H1 (cell line): Measurements from ENCODE around the gene INPP5A. TPM values are rescaled to one million over a fixed set of nuclear protein-coding genes. Genes with fewer than 3 reads are reported as not detected.

Experiments used
- EP300 ChIP-seq, 2 experiments: IDR thresholded peaks; 1 replicate in 1 of 2; 2 replicates in 1 of 2; pipeline ENCODE4 v1.6.1; 2011 to 2012; ENCODE audit warnings: low read depth in 2 of 2, low read length in 2 of 2, mild to moderate bottlenecking in 2 of 2, borderline replicate concordance in 1 of 2, inconsistent platforms in 1 of 2, moderate library complexity in 1 of 2
- SP4 ChIP-seq: IDR thresholded peaks from 2 replicates; pipeline ENCODE4 v1.6.1; 2012; ENCODE audit warnings: low read length, inconsistent platforms
- polyA plus RNA-seq, 7 experiments: library from polyadenylated mRNA; depleted of rRNA in 3 of 7; stranded (reverse) in 5 of 7; unstranded in 2 of 7; fragments of >200 nt in 5 of 7; fragments of 200-250 nt in 2 of 7; gene quantifications; 1 replicate in 5 of 7; 2 replicates in 1 of 7; 4 replicates in 1 of 7; pipeline versions ENCODE4 v1.2.1 to v1.2.3, GENCODE V29; 2011 to 2013; ENCODE audit warnings: missing spikeins in 2 of 7, mixed read lengths in 2 of 7
- total RNA-seq: library from RNA; stranded (reverse); fragmentation: NEBNext Ultra II Directional; extraction: Animal tissue kit (Norgen Biotek cat#: 25700); gene quantifications from 2 replicates; pipeline ENCODE4 v1.2.1, GENCODE V29; 2021

INPP5A gene
- total and polyA plus RNA-seq, 2 of the 8 experiments (the other 6 are each of a cell fraction or from before 2014, with no cell fraction given): 19.7 to 27.5 TPM

DNA sequence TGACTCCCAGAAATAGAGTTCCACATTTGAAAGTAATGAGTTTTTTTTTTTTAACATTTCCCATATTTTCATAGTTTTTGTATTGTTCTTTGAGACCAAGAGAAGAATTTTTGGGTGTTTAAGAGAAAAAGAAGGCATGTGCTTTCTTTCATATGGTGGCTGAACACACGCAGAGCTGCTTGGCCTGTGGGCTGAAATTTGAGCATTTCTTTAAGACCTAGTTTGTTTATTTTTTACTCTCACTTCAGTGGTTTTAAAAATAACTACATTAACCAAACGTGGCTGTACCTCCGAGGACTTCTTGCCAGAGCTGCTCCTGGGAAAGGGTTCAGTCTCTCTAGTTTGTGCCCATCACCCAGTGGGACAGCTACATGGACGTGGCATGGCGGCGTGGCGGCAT, 58.3 kb downstream of the INPP5A start (continued):
- no peak for TF ChIP-seq EP300 (IDR thresholded peaks at IDR 0.05; ENCODE audit: borderline replicate concordance in 1 of 2, low read depth in 2 of 2, low read length in 2 of 2)
- TF ChIP-seq SP4: no peak
